Measurements from ENCODE around the gene NFU1. TPM values are rescaled to one million over a fixed set of nuclear protein-coding genes. Genes with fewer than 3 reads are reported as not detected.

Gene NFU1
- total and polyA plus RNA-seq, 2 of the 13 experiments (the other 11 are each of a cell fraction or from before 2014, with no cell fraction given) = 39.1 to 84.0 TPM

DNA sequence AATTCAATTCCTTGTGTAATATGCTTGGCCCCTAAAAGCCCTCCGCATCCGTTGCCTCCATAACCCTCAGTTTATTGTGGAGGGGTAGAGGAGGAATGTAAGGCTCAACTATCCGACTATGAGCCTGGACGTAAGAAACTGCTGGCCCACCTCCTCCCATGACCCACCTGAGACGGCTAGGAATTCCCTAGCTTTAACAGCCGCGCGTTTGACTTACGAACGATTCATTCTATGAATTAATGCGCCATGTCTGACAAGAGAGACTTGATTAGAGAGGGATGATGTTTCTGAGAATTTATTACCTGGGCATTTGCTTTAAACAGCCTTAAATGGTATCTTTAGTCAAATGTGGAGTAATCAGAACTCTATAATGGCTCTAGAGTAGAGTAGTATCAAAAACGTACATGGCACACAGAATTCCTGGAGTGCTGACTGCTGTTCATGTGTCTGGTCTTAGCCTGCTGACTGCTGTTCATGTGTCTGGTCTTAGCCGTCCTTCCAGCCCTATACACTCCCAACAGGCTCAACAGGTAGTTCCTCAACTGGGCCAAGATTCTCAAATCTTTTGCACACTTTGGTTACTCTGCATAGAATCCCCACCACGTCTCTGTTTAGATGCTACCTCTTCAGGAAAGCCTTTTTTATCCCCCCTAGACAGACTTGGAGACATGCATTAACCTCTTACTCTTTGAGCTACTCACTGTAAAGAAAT lies 49.3 kb downstream of the NFU1 start (continued):
- TF ChIP-seq KLF16 (CRISPR knock-in tag; IDR thresholded peaks at IDR 0.05) (no peak), IRF2 (CRISPR knock-in tag; IDR thresholded peaks at IDR 0.05) (no peak), ARNT (IDR thresholded peaks at IDR 0.05) (no peak), ZNF260 (CRISPR knock-in tag; IDR thresholded peaks at IDR 0.05; ENCODE audit: borderline replicate concordance, low read depth) (no peak), CCAR2 (optimal IDR thresholded peaks at IDR 0.05; ENCODE audit: low read depth, low read length) (no peak)
- TF ChIP-seq, protein P1, sequence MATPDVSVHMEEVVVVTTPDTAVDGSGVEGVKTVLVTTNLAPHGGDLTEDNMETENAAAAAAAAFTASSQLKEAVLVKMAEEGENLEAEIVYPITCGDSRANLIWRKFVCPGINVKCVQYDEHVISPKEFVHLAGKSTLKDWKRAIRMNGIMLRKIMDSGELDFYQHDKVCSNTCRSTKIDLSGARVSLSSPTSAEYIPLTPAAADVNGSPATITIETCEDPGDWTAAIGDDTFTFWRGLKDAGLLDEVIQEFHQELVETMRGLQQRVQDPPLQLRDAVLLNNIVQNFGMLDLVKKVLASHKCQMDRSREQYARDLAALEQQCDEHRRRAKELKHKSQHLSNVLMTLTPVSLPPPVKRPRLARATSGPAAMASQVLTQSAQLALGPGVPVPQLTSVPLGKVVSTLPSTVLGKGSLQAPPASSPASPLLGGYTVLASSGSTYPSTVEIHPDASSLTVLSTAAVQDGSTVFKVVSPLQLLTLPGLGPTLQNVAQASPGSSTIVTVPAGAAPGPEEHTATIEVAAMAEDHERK (CRISPR knock-in tag; IDR thresholded peaks at IDR 0.05; ENCODE audit: low read depth) = no peak
- TF ChIP-seq, protein P2, sequence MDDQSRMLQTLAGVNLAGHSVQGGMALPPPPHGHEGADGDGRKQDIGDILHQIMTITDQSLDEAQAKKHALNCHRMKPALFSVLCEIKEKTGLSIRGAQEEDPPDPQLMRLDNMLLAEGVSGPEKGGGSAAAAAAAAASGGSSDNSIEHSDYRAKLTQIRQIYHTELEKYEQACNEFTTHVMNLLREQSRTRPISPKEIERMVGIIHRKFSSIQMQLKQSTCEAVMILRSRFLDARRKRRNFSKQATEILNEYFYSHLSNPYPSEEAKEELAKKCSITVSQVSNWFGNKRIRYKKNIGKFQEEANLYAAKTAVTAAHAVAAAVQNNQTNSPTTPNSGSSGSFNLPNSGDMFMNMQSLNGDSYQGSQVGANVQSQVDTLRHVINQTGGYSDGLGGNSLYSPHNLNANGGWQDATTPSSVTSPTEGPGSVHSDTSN (CRISPR knock-in tag; IDR thresholded peaks at IDR 0.05; ENCODE audit: borderline replicate concordance) = no peak
- TF ChIP-seq, protein P3, sequence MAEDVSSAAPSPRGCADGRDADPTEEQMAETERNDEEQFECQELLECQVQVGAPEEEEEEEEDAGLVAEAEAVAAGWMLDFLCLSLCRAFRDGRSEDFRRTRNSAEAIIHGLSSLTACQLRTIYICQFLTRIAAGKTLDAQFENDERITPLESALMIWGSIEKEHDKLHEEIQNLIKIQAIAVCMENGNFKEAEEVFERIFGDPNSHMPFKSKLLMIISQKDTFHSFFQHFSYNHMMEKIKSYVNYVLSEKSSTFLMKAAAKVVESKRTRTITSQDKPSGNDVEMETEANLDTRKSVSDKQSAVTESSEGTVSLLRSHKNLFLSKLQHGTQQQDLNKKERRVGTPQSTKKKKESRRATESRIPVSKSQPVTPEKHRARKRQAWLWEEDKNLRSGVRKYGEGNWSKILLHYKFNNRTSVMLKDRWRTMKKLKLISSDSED (CRISPR knock-in tag; IDR thresholded peaks at IDR 0.05) = 0 out of 2 replicates have a peak, but pooled peaks have one; percentile 11
- TF ChIP-seq, protein P4, sequence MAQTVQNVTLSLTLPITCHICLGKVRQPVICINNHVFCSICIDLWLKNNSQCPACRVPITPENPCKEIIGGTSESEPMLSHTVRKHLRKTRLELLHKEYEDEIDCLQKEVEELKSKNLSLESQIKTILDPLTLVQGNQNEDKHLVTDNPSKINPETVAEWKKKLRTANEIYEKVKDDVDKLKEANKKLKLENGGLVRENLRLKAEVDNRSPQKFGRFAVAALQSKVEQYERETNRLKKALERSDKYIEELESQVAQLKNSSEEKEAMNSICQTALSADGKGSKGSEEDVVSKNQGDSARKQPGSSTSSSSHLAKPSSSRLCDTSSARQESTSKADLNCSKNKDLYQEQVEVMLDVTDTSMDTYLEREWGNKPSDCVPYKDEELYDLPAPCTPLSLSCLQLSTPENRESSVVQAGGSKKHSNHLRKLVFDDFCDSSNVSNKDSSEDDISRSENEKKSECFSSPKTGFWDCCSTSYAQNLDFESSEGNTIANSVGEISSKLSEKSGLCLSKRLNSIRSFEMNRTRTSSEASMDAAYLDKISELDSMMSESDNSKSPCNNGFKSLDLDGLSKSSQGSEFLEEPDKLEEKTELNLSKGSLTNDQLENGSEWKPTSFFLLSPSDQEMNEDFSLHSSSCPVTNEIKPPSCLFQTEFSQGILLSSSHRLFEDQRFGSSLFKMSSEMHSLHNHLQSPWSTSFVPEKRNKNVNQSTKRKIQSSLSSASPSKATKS (CRISPR knock-in tag; IDR thresholded peaks at IDR 0.05) = no peak
- TF ChIP-seq, protein P5, sequence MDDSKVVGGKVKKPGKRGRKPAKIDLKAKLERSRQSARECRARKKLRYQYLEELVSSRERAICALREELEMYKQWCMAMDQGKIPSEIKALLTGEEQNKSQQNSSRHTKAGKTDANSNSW (CRISPR knock-in tag; IDR thresholded peaks at IDR 0.05; ENCODE audit: borderline replicate concordance) = no peak
- TF ChIP-seq, protein P6, sequence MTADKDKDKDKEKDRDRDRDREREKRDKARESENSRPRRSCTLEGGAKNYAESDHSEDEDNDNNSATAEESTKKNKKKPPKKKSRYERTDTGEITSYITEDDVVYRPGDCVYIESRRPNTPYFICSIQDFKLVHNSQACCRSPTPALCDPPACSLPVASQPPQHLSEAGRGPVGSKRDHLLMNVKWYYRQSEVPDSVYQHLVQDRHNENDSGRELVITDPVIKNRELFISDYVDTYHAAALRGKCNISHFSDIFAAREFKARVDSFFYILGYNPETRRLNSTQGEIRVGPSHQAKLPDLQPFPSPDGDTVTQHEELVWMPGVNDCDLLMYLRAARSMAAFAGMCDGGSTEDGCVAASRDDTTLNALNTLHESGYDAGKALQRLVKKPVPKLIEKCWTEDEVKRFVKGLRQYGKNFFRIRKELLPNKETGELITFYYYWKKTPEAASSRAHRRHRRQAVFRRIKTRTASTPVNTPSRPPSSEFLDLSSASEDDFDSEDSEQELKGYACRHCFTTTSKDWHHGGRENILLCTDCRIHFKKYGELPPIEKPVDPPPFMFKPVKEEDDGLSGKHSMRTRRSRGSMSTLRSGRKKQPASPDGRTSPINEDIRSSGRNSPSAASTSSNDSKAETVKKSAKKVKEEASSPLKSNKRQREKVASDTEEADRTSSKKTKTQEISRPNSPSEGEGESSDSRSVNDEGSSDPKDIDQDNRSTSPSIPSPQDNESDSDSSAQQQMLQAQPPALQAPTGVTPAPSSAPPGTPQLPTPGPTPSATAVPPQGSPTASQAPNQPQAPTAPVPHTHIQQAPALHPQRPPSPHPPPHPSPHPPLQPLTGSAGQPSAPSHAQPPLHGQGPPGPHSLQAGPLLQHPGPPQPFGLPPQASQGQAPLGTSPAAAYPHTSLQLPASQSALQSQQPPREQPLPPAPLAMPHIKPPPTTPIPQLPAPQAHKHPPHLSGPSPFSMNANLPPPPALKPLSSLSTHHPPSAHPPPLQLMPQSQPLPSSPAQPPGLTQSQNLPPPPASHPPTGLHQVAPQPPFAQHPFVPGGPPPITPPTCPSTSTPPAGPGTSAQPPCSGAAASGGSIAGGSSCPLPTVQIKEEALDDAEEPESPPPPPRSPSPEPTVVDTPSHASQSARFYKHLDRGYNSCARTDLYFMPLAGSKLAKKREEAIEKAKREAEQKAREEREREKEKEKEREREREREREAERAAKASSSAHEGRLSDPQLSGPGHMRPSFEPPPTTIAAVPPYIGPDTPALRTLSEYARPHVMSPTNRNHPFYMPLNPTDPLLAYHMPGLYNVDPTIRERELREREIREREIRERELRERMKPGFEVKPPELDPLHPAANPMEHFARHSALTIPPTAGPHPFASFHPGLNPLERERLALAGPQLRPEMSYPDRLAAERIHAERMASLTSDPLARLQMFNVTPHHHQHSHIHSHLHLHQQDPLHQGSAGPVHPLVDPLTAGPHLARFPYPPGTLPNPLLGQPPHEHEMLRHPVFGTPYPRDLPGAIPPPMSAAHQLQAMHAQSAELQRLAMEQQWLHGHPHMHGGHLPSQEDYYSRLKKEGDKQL (CRISPR knock-in tag; IDR thresholded peaks at IDR 0.05; ENCODE audit: low read depth) = no peak

Measured in HepG2 (cell line).